PC-3 (cell line): Measurements from ENCODE around the gene TNNT2. TPM values are rescaled to one million over a fixed set of nuclear protein-coding genes. Genes with fewer than 3 reads are reported as not detected.

Experiments used
- ATAC-seq: fragments of 200-7000 bp; cut with Tn5 transposase; 2 replicates; pipeline ENCODE4 v1.9.1; 2020; ENCODE audit warnings: mild to moderate bottlenecking, moderate library complexity
- BruUV-seq: library from RNA; stranded (reverse); fragments of 400-500 nt; replicated peaks from 2 replicates; lab custom pipeline; 2021; lab: Mats Ljungman, UMichigan
- CTCF ChIA-PET: fragments of 300-600 bp; sonication (Branson Sonifier 250); formaldehyde crosslinking; loops from one replicate; lab custom pipeline; 2022; ENCODE audit warnings: antibody characterized with exemption; lab: Charles Lee
- POLR2A ChIA-PET: fragments of 300-600 bp; sonication (Branson Sonifier 250); formaldehyde crosslinking; loops from one replicate; lab custom pipeline; 2022; ENCODE audit warnings: antibody characterized with exemption; ENCODE audit not compliant: unreplicated experiment; lab: Charles Lee
- DNase-seq: peaks from one replicate; pipeline ENCODE4 v3.0.0-alpha.2; 2015
- H2AFZ ChIP-seq: fragments of 300-600 bp; sonication (generic); 2 replicates; pipeline ENCODE4 v1.6.0; 2016; ENCODE audit warnings: antibody characterized with exemption, low read length
- H3F3A ChIP-seq: fragments of 300-600 bp; sonication (generic); one replicate; pipeline ENCODE4 v1.6.0; 2017; ENCODE audit warnings: antibody characterized with exemption, low read length, control low read depth, mild to moderate bottlenecking; ENCODE audit not compliant: unreplicated experiment
- H3K27ac ChIP-seq: fragments of 300-600 bp; sonication (generic); 2 replicates; pipeline ENCODE4 v1.5.1; 2016; ENCODE audit warnings: mild to moderate bottlenecking, low read length
- H3K27me3 ChIP-seq: fragments of 300-600 bp; sonication (generic); 2 replicates; pipeline ENCODE4 v1.6.1; 2016; ENCODE audit warnings: low read length, mixed read lengths
- H3K36me3 ChIP-seq: fragments of 300-600 bp; sonication (generic); 2 replicates; pipeline ENCODE4 v1.6.1; 2016; ENCODE audit warnings: low read depth, mixed run types, low read length, mixed read lengths
- H3K4me1 ChIP-seq: fragments of 300-600 bp; sonication (generic); 2 replicates; pipeline ENCODE4 v1.5.1; 2016; ENCODE audit warnings: low read length; ENCODE audit not compliant: insufficient read depth
- H3K4me2 ChIP-seq: fragments of 300-600 bp; sonication (generic); 2 replicates; pipeline ENCODE4 v1.6.0; 2016; ENCODE audit warnings: low read length
- H3K4me3 ChIP-seq: fragments of 300-600 bp; sonication (generic); 2 replicates; pipeline ENCODE4 v1.5.1; 2016; ENCODE audit warnings: mild to moderate bottlenecking, low read length, mixed read lengths
- H3K79me2 ChIP-seq: fragments of 300-600 bp; sonication (generic); 2 replicates; pipeline ENCODE4 v1.6.1; 2017; ENCODE audit warnings: low read length, mixed read lengths
- H3K9ac ChIP-seq: fragments of 300-600 bp; sonication (generic); 2 replicates; pipeline ENCODE4 v1.6.0; 2016; ENCODE audit warnings: mild to moderate bottlenecking, low read length
- H3K9me2 ChIP-seq: fragments of 300-600 bp; sonication (generic); replicated peaks from 2 replicates; pipeline ENCODE4 v1.6.1; 2016; ENCODE audit warnings: mixed run types, low read length, mixed read lengths
- H3K9me3 ChIP-seq: fragments of 300-600 bp; sonication (generic); 2 replicates; pipeline ENCODE4 v1.6.1; 2016; ENCODE audit warnings: low read length, mixed read lengths
- H4K20me1 ChIP-seq: fragments of 300-600 bp; sonication (generic); 2 replicates; pipeline ENCODE4 v1.6.1; 2016; ENCODE audit warnings: low read length, mixed read lengths
- CTCF ChIP-seq: fragments of 300-600 bp; sonication (generic); conservative IDR thresholded peaks from 2 replicates; pipeline ENCODE4 v1.5.1; 2017; ENCODE audit warnings: antibody characterized with exemption, low read depth, mild to moderate bottlenecking, low read length
- EZH2 ChIP-seq: fragments of 300-600 bp; sonication (generic); IDR thresholded peaks from one replicate; pipeline ENCODE4 v1.6.1; 2017; ENCODE audit warnings: antibody characterized with exemption, mild to moderate bottlenecking, low read length; ENCODE audit not compliant: unreplicated experiment
- EZH2phosphoT487 ChIP-seq: fragments of 300-600 bp; sonication (generic); IDR thresholded peaks from 2 replicates; pipeline ENCODE4 v1.6.1; 2018; ENCODE audit warnings: mild to moderate bottlenecking, antibody characterized with exemption, low read length, borderline replicate concordance
- intact Hi-C: fragments of 100-400 bp; cut with micrococcal nuclease; formaldehyde crosslinking; loops from 2 replicates; pipeline ENCODE4 v1.9.0; 2023
- total RNA-seq: library from RNA; depleted of rRNA; stranded (reverse); fragments of >200 nt; gene quantifications from 2 replicates; pipeline ENCODE4 v1.2.3, GENCODE V29; 2014

TNNT2 gene
- total RNA-seq, 1 experiment from 2014 or later = 1.1 TPM

- no peaks in the 10 kb centered on the region for H3K9me2 ChIP-seq
- no peaks in the 10 kb centered on the region for H3K36me3 ChIP-seq
- no peaks in the 10 kb centered on the region for H4K20me1 ChIP-seq
- H3F3A ChIP-seq = no peaks in the 10 kb centered on the region
- H3K79me2 ChIP-seq = no peaks in the 10 kb centered on the region; the same call in 1 of the 2 replicates
- intact Hi-C loops = no loop called here
- no peak overlapping the region for H3K4me3 ChIP-seq
- no peak for TF ChIP-seq CTCF
- TF ChIP-seq EZH2phosphoT487 = no peak
- no peak for TF ChIP-seq EZH2
- no peak overlapping the region for H3K4me2 ChIP-seq
- no peak overlapping the region for H3K27ac ChIP-seq
- no peak overlapping the region for H2AFZ ChIP-seq
- no TSS peak for BruUV-seq
- CTCF ChIA-PET = interaction anchor here (0.6 to 1.1 kb wide), 2 partner anchors 22 to 126 kb away, joined by 3 to 4 read pairs; no protein-coding TSS in a partner anchor
- H3K27me3 ChIP-seq = no peaks in the 10 kb centered on the region
- H3K9ac ChIP-seq = no peak overlapping the region
- no peaks in the 10 kb centered on the region for H3K9me3 ChIP-seq
- POLR2A ChIA-PET = interaction anchor here (0.5 kb wide), 2 partner anchors 15 to 755 kb away, joined by 3 to 11 read pairs; no protein-coding TSS in a partner anchor
- peaks cover 13% of the 10 kb centered on the region for H3K4me1 ChIP-seq
- ATAC-seq (peak; percentile 25), DNase-seq (peak; percentile 54)
Observed at GRCh38 chr1:201405484-201405831, 28.0 kb upstream of the TNNT2 start.

- intact Hi-C loops = no loop called here
- no peak overlapping the region for H3K4me3 ChIP-seq
- H3K9ac ChIP-seq = no peak overlapping the region
- H3K9me2 ChIP-seq = no peaks in the 10 kb centered on the region
- H3K4me1 ChIP-seq = peaks cover 18% of the 10 kb centered on the region
- H2AFZ ChIP-seq = no peak overlapping the region
- no peaks in the 10 kb centered on the region for H3F3A ChIP-seq
- POLR2A ChIA-PET = interaction anchor here (0.5 to 0.7 kb wide), 3 partner anchors 16 to 755 kb away, joined by 3 to 11 read pairs (median 5); no protein-coding TSS in a partner anchor
- TF ChIP-seq EZH2phosphoT487 (no peak), CTCF (no peak), EZH2 (no peak)
- H3K79me2 ChIP-seq = peaks cover 5% of the 10 kb centered on the region
- H3K9me3 ChIP-seq = no peaks in the 10 kb centered on the region
- ATAC-seq (no peak), DNase-seq (no peak)
- CTCF ChIA-PET = no interaction called here
- no peaks in the 10 kb centered on the region for H4K20me1 ChIP-seq
- H3K27ac ChIP-seq = no peak overlapping the region
- H3K27me3 ChIP-seq = no peaks in the 10 kb centered on the region
- no peak overlapping the region for H3K4me2 ChIP-seq
- no TSS peak for BruUV-seq
- no peaks in the 10 kb centered on the region for H3K36me3 ChIP-seq
Observed at GRCh38 chr1:201404722-201405483, 27.4 kb upstream of the TNNT2 start.

- H3K4me1 ChIP-seq = peaks cover 22% of the 10 kb centered on the region
- H3K9me3 ChIP-seq = no peaks in the 10 kb centered on the region
- H4K20me1 ChIP-seq = no peaks in the 10 kb centered on the region
- intact Hi-C loops = no loop called here
- CTCF ChIA-PET = interaction anchor here (0.6 kb wide), 1 partner anchor 18 kb away, joined by 4 read pairs; no protein-coding TSS in a partner anchor
- H3K9me2 ChIP-seq = no peaks in the 10 kb centered on the region
- H2AFZ ChIP-seq = no peak overlapping the region
- no peaks in the 10 kb centered on the region for H3F3A ChIP-seq
- TF ChIP-seq EZH2phosphoT487 (no peak), CTCF (no peak), EZH2 (no peak)
- H3K27me3 ChIP-seq = no peaks in the 10 kb centered on the region
- H3K27ac ChIP-seq = no peak overlapping the region
- H3K4me3 ChIP-seq = no peak overlapping the region
- H3K36me3 ChIP-seq = no peaks in the 10 kb centered on the region
- DNase-seq (no peak), ATAC-seq (no peak)
- BruUV-seq = no TSS peak
- H3K79me2 ChIP-seq = peaks cover 14% of the 10 kb centered on the region
- no peak overlapping the region for H3K9ac ChIP-seq
- POLR2A ChIA-PET = no interaction called here
- no peak overlapping the region for H3K4me2 ChIP-seq
Observed at GRCh38 chr1:201404055-201404454, 26.6 kb upstream of the TNNT2 start.
